EH (cell line): ENCODE measurements around the gene CLCN4.

Source experiments
- DNase-seq: peaks from one replicate; pipeline ENCODE4 v3.0.0-alpha.2; 2015; ENCODE audit warnings: low read depth

CLCN4 gene

DNA sequence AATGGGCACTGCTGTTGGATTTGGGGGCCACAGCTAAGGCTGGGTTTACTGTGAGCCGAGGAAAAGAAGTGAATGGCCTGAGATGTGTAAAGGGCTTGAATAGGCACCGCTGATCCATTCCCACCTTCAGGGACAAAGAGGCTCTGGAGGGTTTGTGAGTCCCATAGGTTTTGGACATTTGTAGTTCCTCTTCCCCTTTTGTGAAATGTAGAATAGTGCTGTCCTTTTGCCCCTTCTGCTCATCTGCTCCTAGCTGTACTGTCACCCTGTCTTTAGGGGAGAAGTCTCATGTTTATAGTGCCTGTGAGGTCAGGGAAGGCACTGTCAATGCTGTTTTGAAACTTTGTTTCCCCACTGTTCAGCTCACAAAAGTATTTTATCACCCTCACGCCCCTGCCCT is 26.4 kb upstream of the CLCN4 start:
- DNase-seq = no peak

DNA sequence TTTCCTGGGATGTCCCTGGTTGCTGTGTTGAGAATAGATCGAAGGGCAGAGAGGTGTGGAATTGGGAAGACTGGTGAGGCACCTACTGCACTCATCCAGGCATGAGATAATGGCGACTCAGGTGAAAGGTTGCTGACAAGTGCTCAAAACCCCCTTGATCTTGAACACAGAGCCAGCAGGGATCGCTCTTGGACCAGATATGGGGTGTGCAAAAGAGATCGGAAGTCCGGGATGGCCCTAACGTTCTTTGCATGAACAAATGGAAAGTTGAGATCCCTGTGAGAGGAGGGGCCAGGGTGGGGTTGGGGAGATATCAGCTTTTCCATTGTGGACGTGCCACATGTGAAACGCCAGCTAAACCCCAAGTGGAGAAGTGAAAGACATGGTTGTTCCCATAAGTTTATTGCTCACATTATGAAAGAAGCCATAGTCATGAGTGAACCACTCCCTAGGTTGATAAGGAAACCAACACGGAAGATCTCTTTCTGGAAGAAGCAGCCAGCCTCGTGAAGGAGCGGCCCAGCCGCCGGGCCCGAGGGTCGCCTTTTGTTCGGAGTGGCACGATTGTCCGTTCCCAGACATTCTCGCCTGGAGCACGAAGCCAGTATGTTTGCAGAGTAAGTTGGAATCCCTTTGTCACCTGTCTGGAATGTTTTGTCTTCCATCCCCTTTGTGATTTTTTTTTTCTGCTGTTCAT is 22.6 kb upstream of the CLCN4 start:
- no peak for DNase-seq

DNA sequence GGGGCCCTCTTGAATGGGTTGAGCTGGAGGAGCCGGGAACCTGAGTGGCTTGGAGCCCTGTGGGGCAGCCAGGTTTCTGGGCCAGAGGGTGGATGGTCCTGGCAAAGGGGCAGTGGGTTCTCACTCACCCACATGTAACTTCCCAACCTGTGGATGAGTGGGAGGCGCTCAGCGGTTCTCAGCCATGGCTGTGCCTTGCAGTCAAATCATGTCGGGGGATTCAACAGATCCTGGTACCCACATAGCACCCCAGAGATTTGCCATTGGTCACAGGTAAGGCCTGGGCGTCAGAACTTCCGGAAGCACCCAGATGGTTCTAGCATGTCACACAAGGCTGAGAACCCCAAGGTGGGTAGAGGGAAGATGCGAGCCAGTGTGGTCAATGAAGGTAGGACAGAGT is 21.9 kb upstream of the CLCN4 start:
- no peak for DNase-seq

DNA sequence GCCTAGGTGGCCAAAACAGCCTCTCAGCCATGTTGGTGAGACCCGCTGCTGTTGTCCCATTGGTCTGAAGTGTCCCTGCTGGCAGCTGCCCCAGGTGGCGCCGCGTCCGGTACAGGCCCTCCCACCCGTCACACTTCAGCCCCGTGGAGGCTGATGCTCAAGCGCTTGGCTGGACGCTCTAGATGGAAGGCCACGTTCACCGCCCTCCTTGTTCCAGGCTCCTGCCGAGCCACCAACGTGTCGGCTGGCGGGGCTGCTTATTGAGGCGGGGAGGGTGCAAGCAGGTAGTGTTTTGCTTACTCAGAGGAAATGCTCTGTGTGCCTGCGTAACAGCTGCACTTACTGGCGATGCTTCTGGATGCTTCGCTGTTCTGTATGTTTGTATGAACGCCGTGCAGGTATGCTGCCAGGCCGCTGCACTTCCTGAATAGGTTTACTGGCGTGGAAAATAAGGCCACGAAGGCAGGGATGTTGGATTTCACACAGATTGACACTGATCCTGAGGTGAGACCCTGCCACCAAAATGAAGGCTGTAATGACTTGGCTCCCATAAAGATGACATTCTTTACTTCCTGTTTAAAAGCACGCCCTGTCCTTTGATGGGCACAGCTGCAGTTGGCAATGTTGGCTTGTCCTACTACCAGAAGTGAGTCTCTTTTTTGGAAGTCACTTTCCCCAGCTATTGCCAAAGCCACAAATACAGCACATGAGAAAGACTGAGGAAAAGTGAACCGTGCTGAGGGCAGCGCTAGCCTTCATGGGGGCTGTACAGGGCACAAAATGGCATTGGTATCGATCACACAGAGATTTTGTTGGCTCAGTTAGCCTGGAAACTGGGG is 21.0 kb upstream of the CLCN4 start:
- no peak for DNase-seq

DNA sequence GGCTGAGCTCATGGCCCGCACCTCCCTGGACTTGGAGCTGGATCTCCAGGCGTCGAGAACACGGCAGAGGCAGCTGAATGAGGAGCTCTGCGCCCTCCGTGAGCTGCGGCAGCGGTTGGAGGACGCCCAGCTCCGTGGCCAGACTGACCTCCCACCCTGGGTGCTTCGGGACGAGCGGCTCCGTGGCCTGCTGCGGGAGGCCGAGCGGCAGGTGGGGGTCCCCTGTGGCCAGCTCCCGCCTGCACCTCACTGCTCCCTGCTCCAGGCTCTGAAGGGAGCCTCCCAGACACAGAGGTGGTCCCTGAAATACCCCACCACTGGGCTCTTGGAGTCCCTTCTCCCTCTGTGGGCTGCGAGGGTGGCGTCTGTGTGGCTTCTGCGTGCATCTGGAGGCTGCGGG is 18.0 kb upstream of the CLCN4 start:
- no peak for DNase-seq

DNA sequence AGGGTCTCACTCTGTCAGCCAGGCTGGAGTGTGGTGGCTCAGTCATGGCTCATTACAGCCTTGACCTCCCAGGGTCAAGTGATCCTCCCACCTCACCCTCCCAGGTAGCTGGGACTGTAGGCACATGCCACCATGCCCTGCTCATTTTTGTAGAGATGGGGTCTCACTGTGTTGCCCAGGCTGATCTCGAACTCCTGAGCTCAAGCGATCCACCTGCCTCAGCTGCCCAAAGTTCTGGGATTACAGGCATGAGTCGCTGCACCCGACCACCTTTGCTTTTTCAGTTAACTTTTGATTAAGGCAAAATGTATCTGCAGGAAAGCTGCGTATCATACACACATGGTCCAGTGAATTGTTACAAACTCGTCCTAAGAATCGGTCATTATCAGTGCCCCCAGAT is 16.5 kb upstream of the CLCN4 start:
- no peak for DNase-seq

DNA sequence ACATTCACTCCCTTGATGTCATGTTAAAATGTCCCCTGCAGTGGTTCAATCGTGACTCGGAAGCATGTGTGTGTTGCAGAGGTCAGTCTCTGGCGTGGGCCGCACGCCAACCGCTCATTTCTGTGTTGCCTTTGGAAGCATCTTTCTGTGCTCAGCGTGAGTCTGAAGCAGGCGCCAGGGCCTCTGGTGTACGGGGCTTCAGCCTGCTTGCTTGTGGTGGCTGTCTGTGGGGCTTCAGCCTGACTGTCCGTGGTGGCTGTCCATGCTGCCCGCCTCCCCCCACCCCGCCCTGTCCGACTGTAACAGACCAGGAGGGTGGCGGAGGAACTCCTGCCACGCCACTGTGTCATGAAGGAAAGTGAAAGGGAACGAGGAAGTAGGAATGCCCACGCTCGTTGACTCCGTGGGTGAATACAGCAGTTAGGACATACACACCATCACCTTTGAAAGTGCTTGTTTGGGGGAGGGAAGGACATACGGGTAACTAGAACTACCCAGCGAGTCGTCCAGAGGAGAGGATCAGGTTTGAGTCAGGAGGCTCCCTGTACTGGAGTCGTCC is 14.7 kb upstream of the CLCN4 start:
- DNase-seq = no peak

DNA sequence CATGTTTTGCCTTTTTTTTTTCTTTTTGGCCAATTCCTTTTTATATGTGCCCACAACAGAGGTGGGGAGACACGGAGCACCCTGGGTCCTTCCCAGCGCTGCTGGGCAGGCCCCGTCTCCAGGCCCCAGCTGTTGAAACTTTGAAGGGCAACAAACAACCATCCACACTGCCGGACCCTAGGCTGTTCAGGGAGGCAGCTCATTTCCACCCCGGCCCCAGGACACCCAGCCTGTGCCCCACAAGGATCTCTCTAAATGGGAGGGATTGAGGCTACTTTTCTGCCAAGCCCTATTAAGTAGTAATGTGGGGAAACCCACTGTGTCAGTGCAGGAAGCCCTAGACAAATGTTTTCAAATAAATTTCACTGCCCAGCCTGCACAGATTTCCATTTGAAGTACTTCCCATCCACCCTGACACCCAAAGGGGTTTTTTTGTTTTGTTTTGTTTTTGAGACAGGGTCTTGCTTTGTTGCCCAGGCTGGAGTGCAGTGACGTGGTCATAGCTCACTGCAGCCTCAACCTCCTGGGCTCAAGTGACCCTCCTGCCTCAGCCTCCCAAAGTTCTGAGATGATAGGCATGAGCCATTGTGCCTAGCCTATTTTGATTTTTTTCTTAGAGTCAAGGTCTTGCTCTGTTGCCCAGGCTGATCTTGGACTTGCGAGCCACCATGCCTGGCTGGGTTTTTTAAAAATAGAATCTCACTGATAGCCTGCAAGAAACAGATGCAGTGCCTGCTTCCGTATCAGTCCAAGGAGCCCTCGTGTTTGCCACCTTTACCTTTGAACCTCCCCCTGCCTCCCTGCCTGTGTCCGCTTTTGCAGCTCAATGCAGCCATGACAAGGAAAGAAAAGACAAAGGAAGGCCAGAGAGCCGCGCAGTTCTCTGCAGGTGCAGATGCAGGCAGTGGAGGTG is 13.4 kb upstream of the CLCN4 start:
- DNase-seq = no peak

DNA sequence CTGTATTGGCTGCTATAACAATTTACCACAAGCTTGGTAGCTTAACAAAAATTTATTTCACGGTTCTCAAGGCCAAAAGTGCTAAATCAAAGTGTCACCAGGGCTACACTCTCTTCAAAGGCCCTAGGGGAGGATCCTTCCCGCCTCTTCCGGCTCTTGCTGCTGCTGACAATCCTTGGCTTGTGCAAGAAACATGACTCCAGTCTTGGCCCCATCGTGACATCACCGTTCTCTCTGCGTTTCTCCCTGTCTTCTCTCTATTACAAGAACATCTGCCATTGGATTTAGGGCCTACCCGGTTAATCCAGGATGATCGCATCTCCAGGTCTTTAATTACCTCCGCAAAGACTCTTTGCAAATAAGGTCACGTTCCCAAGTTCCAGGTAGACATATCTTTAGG is 10.4 kb upstream of the CLCN4 start:
- no peak for DNase-seq

DNA sequence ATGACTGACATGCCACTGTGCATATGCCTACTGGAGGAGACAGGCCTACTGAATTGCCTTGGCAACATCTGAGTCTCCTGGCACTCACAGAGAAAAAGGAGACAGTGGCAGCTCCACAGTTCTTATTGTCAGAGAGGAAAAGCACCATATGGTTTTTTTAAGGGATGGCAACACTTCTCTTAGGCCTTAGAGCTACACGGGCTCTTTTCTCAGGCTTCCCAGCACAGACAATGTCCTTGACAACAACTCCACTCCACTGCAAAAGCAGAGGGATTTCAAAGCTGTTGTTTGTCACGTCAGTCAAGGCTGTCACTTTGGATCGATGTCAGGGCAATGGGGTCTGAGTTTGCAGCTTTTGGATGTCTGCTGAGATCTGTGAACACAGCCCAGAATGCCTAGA is 4.7 kb upstream of the CLCN4 start:
- DNase-seq = no peak

DNA sequence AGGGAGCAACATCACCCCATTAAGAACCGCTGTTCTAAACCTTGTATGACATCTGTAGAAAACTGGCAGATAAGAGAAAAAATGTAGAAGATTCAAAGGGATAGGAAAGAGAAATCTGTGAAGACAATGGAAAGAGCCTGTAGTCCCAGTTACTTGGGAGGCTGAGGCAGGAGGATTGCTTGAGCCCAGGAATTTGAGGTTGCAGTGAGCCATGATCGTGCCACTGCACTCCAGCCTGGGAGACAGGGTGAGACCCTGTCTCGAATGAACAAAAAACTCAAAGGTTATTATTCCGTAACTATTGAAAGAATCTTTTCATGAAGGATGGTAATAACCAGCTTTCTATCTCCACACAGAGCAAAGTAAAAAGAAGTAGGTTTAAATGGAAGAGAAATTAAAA is 1.6 kb upstream of the CLCN4 start:
- no peak for DNase-seq

DNA sequence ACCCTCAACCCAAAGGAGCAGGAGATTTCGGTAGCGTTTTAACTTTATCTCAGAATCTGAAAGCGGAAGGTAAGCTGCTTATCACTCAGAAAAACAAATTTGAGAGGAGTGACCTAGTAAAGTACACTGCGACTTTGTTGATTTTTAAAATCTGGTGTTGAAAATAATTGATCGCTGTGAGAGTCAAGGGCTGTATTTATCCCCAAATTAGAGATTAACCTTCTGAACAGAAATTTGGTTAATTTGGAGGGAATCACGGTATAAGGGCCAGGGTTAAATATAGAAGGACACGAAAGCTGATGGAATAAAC is 212 bp downstream of the CLCN4 start:
- DNase-seq = no peak

DNA sequence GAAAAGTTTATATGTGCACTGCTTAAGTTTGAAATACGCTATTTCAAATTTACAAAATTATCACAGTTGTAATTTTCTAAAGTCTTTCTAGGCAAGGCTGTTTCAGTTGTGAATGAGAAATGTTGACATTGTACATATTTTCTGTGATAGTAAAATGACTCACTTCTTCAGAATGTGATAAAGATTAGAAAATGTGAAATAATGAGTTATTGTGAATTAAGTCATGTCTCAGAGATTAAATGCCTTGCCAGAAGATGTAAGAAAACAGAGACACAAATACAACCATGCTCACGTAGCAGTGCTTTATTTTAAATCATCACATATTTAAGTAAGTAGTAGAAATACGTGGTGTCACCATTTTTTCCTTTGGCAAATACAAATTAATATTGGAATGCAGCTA is 768 bp downstream of the CLCN4 start:
- peak; percentile 70 for DNase-seq

DNA sequence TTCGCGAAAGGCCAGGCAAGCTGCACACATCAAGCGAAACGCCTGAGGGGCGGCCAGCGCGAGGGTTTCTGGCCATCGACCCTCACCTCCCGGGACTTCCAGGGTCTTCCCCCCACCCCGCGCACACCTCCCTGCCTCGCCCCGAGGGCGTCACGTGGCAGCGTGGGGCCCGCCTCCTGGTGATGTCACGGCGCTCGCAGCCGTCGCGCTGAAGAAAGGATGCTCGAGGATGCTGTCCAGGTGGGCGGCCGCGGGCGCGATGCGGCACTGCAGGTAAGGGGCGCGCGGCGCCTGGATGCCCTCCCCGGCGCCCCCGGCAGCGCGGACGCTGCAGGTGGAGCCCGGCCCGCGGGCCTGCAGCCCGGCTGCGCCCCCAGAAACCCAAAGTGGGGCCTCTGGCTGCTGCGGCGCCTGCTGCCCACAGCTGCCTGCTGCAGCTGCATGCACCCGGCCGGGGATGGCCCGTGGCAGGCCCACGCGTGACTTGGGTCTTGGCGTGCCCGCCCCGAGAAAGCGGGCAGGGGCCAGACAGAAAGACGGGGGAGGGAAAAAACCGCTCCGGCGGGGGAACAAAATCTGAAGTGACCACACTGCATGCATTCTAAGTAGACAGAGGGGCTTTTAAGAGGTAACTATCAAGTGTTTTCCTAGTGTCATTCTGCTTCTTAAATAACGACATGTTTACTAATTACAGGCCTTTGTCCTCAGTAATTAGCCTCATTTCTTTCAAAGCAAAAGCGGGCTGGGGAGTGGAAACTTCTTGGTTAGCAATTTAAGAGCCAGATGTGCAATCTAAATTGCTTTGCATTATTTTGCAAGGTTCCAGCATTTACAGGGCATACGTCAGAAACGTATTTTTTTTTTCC is 1.7 kb downstream of the CLCN4 start:
- no peak for DNase-seq

DNA sequence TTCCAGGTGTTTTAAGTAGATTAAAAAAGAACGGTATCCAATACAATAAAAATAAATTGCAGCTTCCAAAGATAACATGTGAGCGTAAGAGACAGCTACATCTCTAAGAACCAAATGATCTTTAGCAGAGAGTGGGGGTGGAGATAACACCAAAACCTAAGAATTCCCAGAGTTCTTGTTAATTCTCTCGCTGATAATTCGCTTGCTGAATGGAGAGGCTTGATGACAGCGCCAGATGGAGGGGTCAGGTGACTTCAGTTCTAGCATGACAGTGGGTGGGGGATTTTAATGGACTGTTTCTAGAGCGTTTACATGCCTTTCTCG is 2.3 kb downstream of the CLCN4 start:
- no peak for DNase-seq

DNA sequence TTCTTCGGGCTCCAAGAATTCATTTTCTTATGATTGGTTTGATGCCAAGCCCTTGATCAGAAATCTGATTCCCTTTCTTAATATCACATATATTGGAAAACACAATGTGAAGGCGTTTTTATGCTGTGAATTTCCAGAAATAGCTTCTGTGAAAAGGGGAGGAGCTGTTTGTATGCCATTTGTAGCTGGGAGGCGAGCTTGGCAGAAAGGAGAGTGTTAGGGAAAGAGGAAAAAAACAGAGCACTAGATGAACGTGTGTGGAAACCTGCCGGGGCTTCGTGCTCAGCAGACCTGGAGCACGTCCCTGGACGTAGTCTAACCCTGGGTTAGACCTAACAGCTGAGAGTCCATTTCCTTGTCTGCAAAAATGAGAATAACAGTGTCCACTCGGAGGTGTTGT is 3.4 kb downstream of the CLCN4 start:
- no peak for DNase-seq

DNA sequence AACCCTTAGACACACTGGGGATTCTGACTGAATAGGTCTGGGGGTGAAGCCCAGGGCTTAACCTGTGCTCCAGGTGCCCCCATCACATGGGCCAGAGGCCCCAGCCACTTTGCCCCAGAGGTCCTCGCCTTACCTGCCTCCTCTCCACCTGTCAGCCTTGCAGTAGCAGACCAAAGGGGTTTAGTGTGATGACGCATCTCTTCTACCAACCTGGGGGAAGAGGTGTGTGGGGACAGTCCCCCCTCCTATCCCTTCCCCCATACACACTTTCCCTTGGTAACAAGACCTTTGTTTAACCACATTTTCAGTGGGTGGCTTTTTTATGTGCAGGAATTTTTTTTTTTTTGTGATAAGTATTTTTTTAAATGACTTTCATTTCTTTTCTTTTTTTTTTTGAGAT is 6.3 kb downstream of the CLCN4 start:
- DNase-seq = no peak

DNA sequence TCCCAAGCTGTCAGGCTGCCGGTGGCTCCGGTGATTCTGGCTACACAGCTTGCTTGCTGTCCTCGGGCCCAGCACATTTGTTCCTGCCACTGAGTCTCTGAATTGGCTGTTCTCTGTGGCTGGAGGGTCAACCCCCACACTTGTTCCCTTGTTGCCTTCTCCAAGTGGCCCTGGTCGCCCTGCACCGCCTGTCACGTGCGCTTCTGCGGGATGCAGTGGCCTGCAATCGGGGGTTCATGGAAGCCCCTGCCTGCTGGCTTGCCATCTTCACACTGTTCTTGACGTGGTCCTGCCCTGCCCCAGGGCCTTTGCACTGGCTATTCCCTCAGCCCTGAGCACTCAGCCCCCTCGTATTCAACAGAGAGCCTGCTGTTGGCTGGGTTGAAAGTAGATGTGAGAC is 8.1 kb downstream of the CLCN4 start:
- DNase-seq = no peak

DNA sequence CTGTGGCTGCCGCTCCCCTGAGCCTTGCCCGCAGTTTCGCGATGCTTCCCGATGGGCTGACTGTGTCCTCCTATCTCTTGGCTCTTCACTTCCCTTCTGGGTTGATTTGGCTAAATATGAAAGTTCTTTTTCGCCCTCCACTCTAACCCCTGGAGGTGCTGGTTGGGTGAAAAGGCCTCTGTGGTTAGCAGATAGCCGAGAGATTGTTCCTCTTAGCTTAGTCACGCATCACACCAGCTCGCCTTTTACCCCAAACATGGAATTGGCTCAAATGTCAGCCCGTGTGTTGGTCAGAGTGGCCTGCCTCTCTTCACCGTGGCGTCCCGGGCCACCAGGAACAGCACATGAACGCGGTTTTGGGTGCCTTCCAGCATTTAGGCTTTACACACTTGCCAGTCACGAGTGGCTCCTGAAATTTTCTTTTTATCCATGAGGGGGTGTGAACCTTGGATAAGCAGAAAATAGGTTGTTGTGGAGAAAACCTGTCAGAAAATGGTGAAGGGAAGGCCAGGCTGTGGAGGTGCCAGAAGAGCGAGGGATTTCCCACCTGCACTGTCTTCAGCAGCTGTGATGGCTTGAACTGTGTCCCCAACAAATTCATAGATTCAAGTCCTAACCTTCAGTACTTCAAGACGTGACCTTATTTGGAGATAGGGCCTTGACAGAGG is 8.9 kb downstream of the CLCN4 start:
- DNase-seq = no peak

DNA sequence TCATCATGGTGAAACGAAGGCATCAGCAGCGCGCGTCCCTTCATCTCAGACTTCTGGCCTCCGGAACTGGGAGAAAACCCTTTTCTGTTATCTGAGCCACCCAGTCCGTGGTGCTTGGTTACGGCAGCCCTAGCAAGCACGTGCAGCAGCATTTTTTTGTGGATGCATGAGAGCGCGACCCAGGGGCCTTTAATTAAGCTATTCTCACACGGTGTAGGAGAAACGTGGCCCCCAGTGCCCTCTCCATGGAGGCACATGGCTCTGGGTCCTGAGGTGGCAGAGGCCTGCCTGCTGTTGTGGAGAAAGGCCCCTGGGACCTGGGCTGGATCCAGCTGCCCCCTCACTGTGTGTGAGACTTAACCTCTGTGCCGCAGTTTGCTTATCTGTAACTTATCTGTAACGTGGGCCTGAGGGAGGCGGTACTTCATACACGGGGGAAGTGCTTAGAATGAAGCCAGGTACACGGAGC is 9.5 kb downstream of the CLCN4 start:
- DNase-seq = no peak

DNA sequence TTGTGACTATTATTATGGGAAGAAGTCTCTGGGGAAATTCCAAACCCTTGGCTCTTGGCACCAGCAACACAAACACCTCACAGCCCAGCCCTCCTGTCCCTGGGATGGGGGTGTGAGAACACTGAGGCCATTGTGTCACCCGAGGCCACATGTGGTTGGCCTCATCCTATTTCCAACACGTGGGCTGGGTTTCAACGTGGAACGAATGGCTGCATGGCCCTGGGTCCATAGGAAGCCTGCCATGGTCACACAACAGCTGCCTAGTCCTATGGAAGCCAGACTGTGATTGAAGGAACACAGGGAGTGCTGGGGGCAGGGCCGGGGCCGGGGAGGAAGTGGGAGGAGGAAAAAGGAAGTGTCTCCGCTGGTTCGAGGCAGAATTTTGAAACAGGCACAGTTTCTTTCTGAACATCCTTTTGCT is 10.0 kb downstream of the CLCN4 start:
- no peak for DNase-seq
